H1 (cell line): ENCODE measurements around the gene MTF1.

Experiments
- BRCA1 ChIP-seq: IDR thresholded peaks from 2 replicates; pipeline ENCODE4 v1.6.1; 2012; ENCODE audit warnings: low read depth, low read length, improper control_type of control experiment
- CTCF ChIP-seq, 3 experiments: IDR thresholded peaks; 1 replicate in 2 of 3; 2 replicates in 1 of 3; pipeline versions ENCODE4 v1.5.1 to v1.6.1; 2011; ENCODE audit warnings: low read length in 3 of 3, mild to moderate bottlenecking in 3 of 3, inconsistent platforms in 2 of 3, low read depth in 1 of 3, moderate library complexity in 1 of 3; ENCODE audit not compliant: insufficient read depth in 1 of 3; ENCODE audit errors: control extremely low read depth in 1 of 3
- SIN3A ChIP-seq, 2 experiments: IDR thresholded peaks in 1 of 2; conservative IDR thresholded peaks in 1 of 2; 2 replicates each; pipeline ENCODE4 v1.6.1; 2011 to 2012; ENCODE audit warnings: low read length in 2 of 2, improper control_type of control experiment in 1 of 2, low read depth in 1 of 2, mild to moderate bottlenecking in 1 of 2
- TF ChIP-seq, protein P1 (sequence below): IDR thresholded peaks from 2 replicates; pipeline ENCODE4 v1.6.1; 2012; ENCODE audit warnings: low read length, inconsistent platforms

DNA sequence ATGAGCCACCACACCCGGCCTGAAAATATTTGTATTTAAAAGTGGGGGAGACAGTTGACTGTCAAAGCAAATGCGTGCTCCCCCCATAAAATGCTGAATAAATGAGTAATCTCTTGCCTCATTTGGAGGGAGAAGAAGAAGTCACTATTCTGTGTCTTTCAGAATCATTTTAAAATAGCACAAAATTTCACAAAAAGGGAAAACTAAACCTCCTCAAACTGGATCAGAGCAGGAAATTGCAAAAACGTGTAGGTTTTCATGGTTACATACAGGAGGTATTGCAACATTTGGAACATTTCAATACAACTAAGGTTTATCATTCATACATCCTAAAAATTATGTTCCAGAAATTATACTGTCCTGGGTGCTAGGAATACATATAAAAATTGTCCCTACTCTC is 13.6 kb downstream of the MTF1 start:
- TF ChIP-seq CTCF (IDR thresholded peaks at IDR 0.05; ENCODE audit: control extremely low read depth in 1 of 3, insufficient read depth in 1 of 3, low read depth in 1 of 3, low read length in 3 of 3): no peak
- no peak for TF ChIP-seq BRCA1
- TF ChIP-seq, protein P1, sequence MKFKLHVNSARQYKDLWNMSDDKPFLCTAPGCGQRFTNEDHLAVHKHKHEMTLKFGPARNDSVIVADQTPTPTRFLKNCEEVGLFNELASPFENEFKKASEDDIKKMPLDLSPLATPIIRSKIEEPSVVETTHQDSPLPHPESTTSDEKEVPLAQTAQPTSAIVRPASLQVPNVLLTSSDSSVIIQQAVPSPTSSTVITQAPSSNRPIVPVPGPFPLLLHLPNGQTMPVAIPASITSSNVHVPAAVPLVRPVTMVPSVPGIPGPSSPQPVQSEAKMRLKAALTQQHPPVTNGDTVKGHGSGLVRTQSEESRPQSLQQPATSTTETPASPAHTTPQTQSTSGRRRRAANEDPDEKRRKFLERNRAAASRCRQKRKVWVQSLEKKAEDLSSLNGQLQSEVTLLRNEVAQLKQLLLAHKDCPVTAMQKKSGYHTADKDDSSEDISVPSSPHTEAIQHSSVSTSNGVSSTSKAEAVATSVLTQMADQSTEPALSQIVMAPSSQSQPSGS: no peak
- no peak for TF ChIP-seq SIN3A (conservative IDR thresholded peaks at IDR 0.05 in 1 of 2, IDR thresholded peaks at IDR 0.05 in 1 of 2; ENCODE audit: low read depth in 1 of 2, low read length in 2 of 2)
